Measurements from ENCODE around the gene CAMK2G.

GRCh38 chr10:73867871-73868631 is 6.3 kb downstream of the CAMK2G start:
- TF ChIP-seq OSR1 (CRISPR knock-in tag; IDR thresholded peaks at IDR 0.05) (no peak), CREB5 (CRISPR knock-in tag; IDR thresholded peaks at IDR 0.05; ENCODE audit: low read depth) (no peak), ZNF8 (CRISPR knock-in tag; IDR thresholded peaks at IDR 0.05) (no peak), GLIS3 (CRISPR knock-in tag; IDR thresholded peaks at IDR 0.05) (no peak), ZFP30 (CRISPR knock-in tag; IDR thresholded peaks at IDR 0.05) (no peak), ZNF70 (CRISPR knock-in tag; IDR thresholded peaks at IDR 0.05) (no peak), CSRNP3 (CRISPR knock-in tag; IDR thresholded peaks at IDR 0.05) (no peak), ARNTL (CRISPR knock-in tag; IDR thresholded peaks at IDR 0.05; ENCODE audit: borderline replicate concordance, low read depth) (no peak), POU6F1 (CRISPR knock-in tag; IDR thresholded peaks at IDR 0.05; ENCODE audit: borderline replicate concordance, low read depth) (no peak), ZFP3 (CRISPR knock-in tag; IDR thresholded peaks at IDR 0.05) (no peak), ESRRG (CRISPR knock-in tag; IDR thresholded peaks at IDR 0.05) (no peak)
